HG03457 (cell line): ENCODE measurements around the gene NUDT4.
"Not testable (repeated sequence)": the region's sequence is repeated elsewhere in the genome, so short reads cannot be mapped to it uniquely, and the experiment has no call there.

Source experiments
- ATAC-seq: cut with Tn5 transposase; IDR thresholded peaks from one replicate; pipeline ENCODE4 v1.9.1; 2021; ENCODE audit warnings: moderate number of reproducible peaks; ENCODE audit not compliant: unreplicated experiment

NUDT4 gene

GRCh38 chr12:93399183-93399863 lies 21.6 kb downstream of the NUDT4 start:
- peak; percentile 76 for ATAC-seq

- ATAC-seq: no peak
Measured at GRCh38 chr12:93402333-93403311, 24.9 kb downstream of the NUDT4 start.

GRCh38 chr12:93403988-93404803 lies 26.5 kb downstream of the NUDT4 start:
- no peak for ATAC-seq

GRCh38 chr12:93404961-93405849 lies 27.5 kb downstream of the NUDT4 start:
- ATAC-seq: no peak

- no peak for ATAC-seq
Measured at GRCh38 chr12:93407054-93407962, 29.6 kb downstream of the NUDT4 start.

- ATAC-seq: no peak
Measured at GRCh38 chr12:93407963-93408283, 30.2 kb downstream of the NUDT4 start.

GRCh38 chr12:93408813-93409212 lies 31.1 kb downstream of the NUDT4 start:
- ATAC-seq: no peak

- ATAC-seq: not testable (repeated sequence)
Measured at GRCh38 chr12:93409343-93410187, 31.8 kb downstream of the NUDT4 start.

- ATAC-seq: not testable (repeated sequence)
Measured at GRCh38 chr12:93411060-93411459, 33.3 kb downstream of the NUDT4 start.

- ATAC-seq: not testable (repeated sequence)
Measured at GRCh38 chr12:93412396-93412795, 34.7 kb downstream of the NUDT4 start.

GRCh38 chr12:93413064-93413463 lies 35.3 kb downstream of the NUDT4 start:
- ATAC-seq: no peak

- no peak for ATAC-seq
Measured at GRCh38 chr12:93415723-93416464, 38.2 kb downstream of the NUDT4 start.

- no peak for ATAC-seq
Measured at GRCh38 chr12:93417967-93418480, 40.3 kb downstream of the NUDT4 start.

GRCh38 chr12:93419388-93420034 lies 41.8 kb downstream of the NUDT4 start:
- ATAC-seq: no peak

- ATAC-seq: no peak
Measured at GRCh38 chr12:93422050-93422449, 44.3 kb downstream of the NUDT4 start.

- no peak for ATAC-seq
Measured at GRCh38 chr12:93425736-93426411, 48.1 kb downstream of the NUDT4 start.
